HepG2 (cell line): Measurements from ENCODE around the gene S1PR2. TPM values are rescaled to one million over a fixed set of nuclear protein-coding genes. Genes with fewer than 3 reads are reported as not detected.

Source experiments
- ATAC-seq: fragments of 200-7000 bp; cut with Tn5 transposase; 3 replicates; pipeline ENCODE4 v1.9.1; 2020; ENCODE audit warnings: mild to moderate bottlenecking, moderate library complexity
- BruUV-seq: library from RNA; stranded (reverse); fragments of 400-500 nt; replicated peaks from 2 replicates; lab custom pipeline; 2021; lab: Mats Ljungman, UMichigan
- CTCF ChIA-PET: fragments of 300-600 bp; formaldehyde crosslinking; extraction: SDS; loops from one replicate; lab custom pipeline; 2021; ENCODE audit warnings: low total read pairs, inconsistent platforms, low intra/inter-chr PET ratio; lab: Yijun Ruan, JAX
- POLR2A ChIA-PET: fragments of 350-600 bp; sonication (Branson Sonifier 250); formaldehyde crosslinking; loops from one replicate; lab custom pipeline; 2020; ENCODE audit warnings: antibody characterized with exemption, inconsistent platforms; lab: Yijun Ruan, JAX
- DNase-seq: peaks from one replicate; pipeline ENCODE4 v3.0.0-alpha.2; 2015; ENCODE audit warnings: low spot score
- FAIRE-seq: peaks from 3 replicates; lab custom pipeline; 2011; peaks lifted over from hg19 to GRCh38; lab: Jason Lieb, UNC
- H2AFZ ChIP-seq: one replicate; pipeline ENCODE4 v1.6.1; 2011; ENCODE audit warnings: low read length, inconsistent platforms
- H3K27ac ChIP-seq: fragments of 300-600 bp; 3 replicates; pipeline ENCODE4 v1.8.0; 2011; ENCODE audit warnings: mixed run types, mild to moderate bottlenecking, mixed read lengths, low read length, inconsistent platforms; ENCODE audit not compliant: insufficient read depth; ENCODE audit errors: extremely low read length
- H3K27me3 ChIP-seq, 2 experiments: fragments of 200-600 bp in 1 of 2; 2 replicates in 1 of 2; 3 replicates in 1 of 2; pipeline versions ENCODE4 v1.6.0 to v1.8.0; 2011; ENCODE audit warnings: low read length in 2 of 2, mild to moderate bottlenecking in 2 of 2, moderate library complexity in 2 of 2, inconsistent platforms in 1 of 2; ENCODE audit not compliant: insufficient read depth in 2 of 2, control insufficient read depth in 1 of 2
- H3K36me3 ChIP-seq, 2 experiments: fragments of 200-600 bp in 1 of 2; replicated peaks in 1 of 2; 2 replicates in 1 of 2; 3 replicates in 1 of 2; pipeline versions ENCODE4 v1.5.1 to v1.8.0; 2011; ENCODE audit warnings: low read length in 2 of 2, inconsistent platforms in 1 of 2; ENCODE audit not compliant: insufficient read depth in 2 of 2, control insufficient read depth in 1 of 2
- H3K4me1 ChIP-seq: 2 replicates; pipeline ENCODE4 v1.5.1; 2012; ENCODE audit warnings: low read length, inconsistent platforms; ENCODE audit not compliant: insufficient read depth
- H3K4me2 ChIP-seq: 2 replicates; pipeline ENCODE4 v1.6.0; 2011; ENCODE audit warnings: low read depth, low read length, inconsistent platforms
- H3K4me3 ChIP-seq, 3 experiments: fragments of 200-600 bp in 1 of 3; sonication (generic), shearing (Covaris generic) in 1 of 3; replicated peaks in 1 of 3; 2 replicates each; pipeline ENCODE4 v1.5.1; 2011 to 2016; ENCODE audit warnings: low read length in 3 of 3, inconsistent platforms in 2 of 3, low read depth in 2 of 3, mild to moderate bottlenecking in 2 of 3, control low read depth in 1 of 3, mixed read lengths in 1 of 3; ENCODE audit not compliant: insufficient read depth in 1 of 3
- H3K79me2 ChIP-seq: one replicate; pipeline ENCODE4 v1.6.1; 2011; ENCODE audit warnings: low read length, inconsistent platforms; ENCODE audit not compliant: insufficient read depth
- H3K9ac ChIP-seq: 2 replicates; pipeline ENCODE4 v1.6.0; 2011; ENCODE audit warnings: mild to moderate bottlenecking, low read depth, low read length, inconsistent platforms; ENCODE audit not compliant: insufficient read depth
- H3K9me3 ChIP-seq: 2 replicates; pipeline ENCODE4 v1.5.1; 2012; ENCODE audit warnings: mild to moderate bottlenecking, low read length
- H4K20me1 ChIP-seq: 2 replicates; pipeline ENCODE4 v1.6.0; 2011; ENCODE audit warnings: inconsistent platforms, mild to moderate bottlenecking, low read length, moderate library complexity; ENCODE audit not compliant: insufficient read depth
- AGO2 ChIP-seq: fragments of 200-400 bp; formaldehyde crosslinking; optimal IDR thresholded peaks from 2 replicates; pipeline ENCODE3; 2017; ENCODE audit warnings: mild to moderate bottlenecking, low read depth, low read length, moderate library complexity
- CENPX ChIP-seq: sonication (generic); formaldehyde crosslinking; IDR thresholded peaks from 2 replicates; pipeline ENCODE4 v1.9.0; 2021; ENCODE audit warnings: mild to moderate bottlenecking, missing genetic modification reagents, moderate library complexity
- HNF4A ChIP-seq: sonication (generic); formaldehyde crosslinking; IDR thresholded peaks from 2 replicates; pipeline ENCODE4 v1.4.0; 2020; ENCODE audit warnings: missing genetic modification reagents
- NONO ChIP-seq, 2 experiments: fragments of 450-650 bp in 1 of 2; sonication (generic) in 1 of 2; formaldehyde crosslinking in 1 of 2; IDR thresholded peaks in 1 of 2; conservative IDR thresholded peaks in 1 of 2; 2 replicates each; pipeline versions ENCODE4 v1.6.1 to v1.8.0; 2017 to 2022; ENCODE audit warnings: mild to moderate bottlenecking in 1 of 2, missing genetic modification reagents in 1 of 2, moderate library complexity in 1 of 2
- NR2F6 ChIP-seq, 2 experiments: IDR thresholded peaks; 2 replicates each; pipeline ENCODE4 v1.6.1; 2016; ENCODE audit warnings: antibody characterized with exemption in 1 of 2, mild to moderate bottlenecking in 1 of 2
- POLR2A ChIP-seq, 2 experiments: IDR thresholded peaks; 2 replicates each; pipeline ENCODE4 v1.6.1; 2011; ENCODE audit warnings: low read depth in 2 of 2, low read length in 2 of 2, mild to moderate bottlenecking in 1 of 2, moderate library complexity in 1 of 2; ENCODE audit not compliant: insufficient read depth in 1 of 2
- RBFOX2 ChIP-seq: fragments of 200-400 bp; formaldehyde crosslinking; IDR thresholded peaks from 2 replicates; pipeline ENCODE4 v1.6.1; 2017; ENCODE audit warnings: low read depth, mild to moderate bottlenecking, low read length
- RFX5 ChIP-seq: IDR thresholded peaks from 2 replicates; pipeline ENCODE4 v1.6.1; 2011; ENCODE audit warnings: low read depth, low read length, improper control_type of control experiment
- ZBTB7B ChIP-seq: sonication (generic); formaldehyde crosslinking; IDR thresholded peaks from 2 replicates; pipeline ENCODE4 v1.4.0; 2020; ENCODE audit warnings: missing genetic modification reagents
- WGBS: methylation state at CpG from one replicate; pipeline ENCODE4 v1.1.6; 2017; ENCODE audit warnings: low lambda C conversion rate; 5-methylcytosine and 5-hydroxymethylcytosine counted together
- in situ Hi-C: cut with HindIII; loops from 2 replicates; pipeline ENCODE4 v1.10.0; 2017; ENCODE audit warnings: low pct_unique_long_range_greater_than_20kb; ENCODE audit not compliant: extremely low pct_ligation_motif_present
- intact Hi-C: fragments of 100-400 bp; cut with micrococcal nuclease; formaldehyde crosslinking; loops from one replicate; pipeline ENCODE4 v1.10.0; 2022; ENCODE audit not compliant: unreplicated experiment
- polyA plus RNA-seq, 8 experiments: library from polyadenylated mRNA; depleted of rRNA in 3 of 8; stranded (reverse) in 7 of 8; unstranded in 1 of 8; fragments of >200 nt; fragmentation: Illumina TruSeq in 4 of 8; extraction: Trizol in 4 of 8; gene quantifications; 2 replicates each; pipeline versions ENCODE4 v1.2.1 to v1.2.3, GENCODE V29; 2011 to 2016; ENCODE audit warnings: low read depth in 4 of 8, missing spikeins in 1 of 8, mixed read lengths in 1 of 8; ENCODE audit not compliant: insufficient read depth in 1 of 8
- total RNA-seq, 5 experiments: library from RNA; depleted of rRNA; stranded (reverse); fragments of >200 nt; fragmentation: Illumina TruSeq; extraction: Trizol; gene quantifications; 2 replicates each; pipeline ENCODE4 v1.2.3, GENCODE V29; 2016; ENCODE audit warnings: low read depth in 1 of 5

S1PR2 gene
- total and polyA plus RNA-seq, 2 of the 13 experiments (the other 11 are each of a cell fraction or from before 2014, with no cell fraction given), result 0.91 to 1.3 TPM

DNA sequence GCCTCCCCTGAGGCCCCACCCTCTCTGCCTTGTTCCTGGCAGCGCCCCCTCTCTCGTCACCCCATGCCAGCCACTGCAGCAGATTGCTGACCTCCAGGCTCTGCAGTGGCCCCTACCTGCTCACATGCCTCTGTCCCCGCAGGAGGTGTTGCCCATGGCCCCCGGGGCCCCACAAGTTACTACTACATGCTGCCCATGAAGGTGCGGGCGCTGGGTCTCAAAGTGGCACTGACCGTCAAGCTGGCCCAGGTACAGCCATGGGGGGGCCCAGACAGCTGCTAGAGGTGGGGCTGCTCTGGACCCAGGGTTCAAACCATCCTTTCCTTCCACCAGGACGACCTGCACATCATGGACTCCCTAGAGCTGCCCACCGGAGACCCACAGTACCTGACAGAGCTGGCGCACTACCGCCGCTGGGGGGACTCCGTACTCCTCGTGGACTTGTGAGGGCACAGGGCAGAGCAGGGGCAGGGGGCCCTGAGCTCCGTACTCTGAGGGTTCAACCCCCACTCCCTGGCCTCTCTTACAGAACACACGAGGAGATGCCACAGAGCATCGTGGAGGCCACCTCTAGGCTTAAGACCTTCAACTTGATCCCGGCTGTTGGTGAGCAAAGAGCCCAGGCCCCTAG is 27.1 kb upstream of the S1PR2 start:
- Histone ChIP-seq H2AFZ (no peak overlapping the region), H3K27ac (no peak overlapping the region), H3K4me3 (no peak overlapping the region), H3K79me2 (peaks cover 1% of the 10 kb centered on the region), H4K20me1 (no peaks in the 10 kb centered on the region), H3K27me3 (no peaks in the 10 kb centered on the region), H3K36me3 (peaks cover 12 to 40% of the 10 kb centered on the region in 2 experiments), H3K4me2 (no peak overlapping the region), H3K4me1 (peaks cover 62% of the 10 kb centered on the region), H3K9me3 (no peaks in the 10 kb centered on the region), H3K9ac (no peak overlapping the region)
- 95% methylated on average over 12 of the region's 18 CpGs for WGBS
- ChIA-PET CTCF (interaction anchor here (1.3 to 3.6 kb wide), 2 partner anchors 131 to 133 kb away, joined by 13 to 24 read pairs; no protein-coding TSS in a partner anchor), POLR2A (interaction anchor here (0.8 to 5.4 kb wide), 10 partner anchors 12 to 145 kb away, joined by 3 to 71 read pairs (median 4); partner anchors contain the start of genes CDC37, ICAM1, ICAM5 and TYK2)
- no peak for ATAC-seq
- no peak for TF ChIP-seq NONO (IDR thresholded peaks at IDR 0.05)
- TF ChIP-seq NONO (CRISPR knock-in tag; conservative IDR thresholded peaks at IDR 0.05), result no peak
- peak; percentile 74 for TF ChIP-seq AGO2
- TF ChIP-seq POLR2A (IDR thresholded peaks at IDR 0.05; ENCODE audit: insufficient read depth in 1 of 2, low read depth in 2 of 2, low read length in 2 of 2), result 0 out of 4 replicates have a peak, but pooled peaks of 1 of the 2 experiments have one; percentile 23
- TF ChIP-seq ZBTB7B (CRISPR knock-in tag), result no peak
- TF ChIP-seq RFX5, result no peak
- 0 out of 2 replicates have a peak, but pooled peaks have one; percentile 19 for TF ChIP-seq RBFOX2
- no peak for DNase-seq
- BruUV-seq, result no TSS peak
- FAIRE-seq, result no peak
- in situ Hi-C loops, result no loop called here
- intact Hi-C loops, result no loop called here

DNA sequence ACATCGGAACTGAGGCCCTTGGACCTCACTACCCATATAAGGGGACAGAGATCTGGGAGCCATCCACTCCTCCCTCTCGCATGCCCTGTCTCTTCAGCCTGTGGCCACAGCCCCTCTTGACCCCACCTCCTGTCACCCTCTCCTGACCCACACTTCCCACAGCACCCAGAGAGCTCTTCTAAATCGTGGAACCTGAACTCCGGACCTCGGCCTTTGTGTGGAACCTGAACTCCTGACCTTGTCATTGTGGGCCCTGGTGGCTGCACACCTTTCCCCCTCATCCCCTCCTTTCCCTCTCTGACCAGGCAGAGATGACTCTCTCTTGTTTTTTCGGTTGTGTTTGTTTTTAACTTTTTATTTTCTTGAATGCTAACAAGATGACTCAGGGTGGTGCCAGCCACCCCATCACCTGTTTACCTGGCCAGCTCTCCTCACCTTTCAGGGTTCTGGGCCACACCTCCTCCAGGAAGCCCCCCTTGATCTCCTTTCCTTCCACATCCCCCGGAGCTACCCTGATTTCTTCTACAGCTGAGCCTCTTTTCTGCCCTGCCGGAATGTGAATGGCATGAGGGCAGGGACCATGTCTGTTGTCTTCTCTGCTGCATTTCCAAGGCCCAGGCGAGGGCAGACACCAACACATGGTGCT is 26.0 kb upstream of the S1PR2 start:
- H3K4me3 ChIP-seq, result no peak overlapping the region
- TF ChIP-seq CENPX (CRISPR knock-in tag), result no peak
- TF ChIP-seq HNF4A (CRISPR knock-in tag), result peak; percentile 23; the same call in 1 of the 2 replicates
- peak; percentile 12; the same call in 1 of the 2 replicates for TF ChIP-seq NR2F6 (IDR thresholded peaks at IDR 0.05)
- no peak for TF ChIP-seq NR2F6 (CRISPR knock-in tag; IDR thresholded peaks at IDR 0.05)
- TF ChIP-seq, all 625 proteins: peak for 2
- ATAC-seq (no peak), FAIRE-seq (no peak), DNase-seq (no peak)
- Histone ChIP-seq H3K9ac (no peak overlapping the region), H2AFZ (no peak overlapping the region), H3K79me2 (peaks cover 10% of the 10 kb centered on the region), H3K27ac (no peak overlapping the region), H4K20me1 (no peaks in the 10 kb centered on the region), H3K36me3 (peaks cover 12 to 40% of the 10 kb centered on the region in 2 experiments), H3K9me3 (no peaks in the 10 kb centered on the region), H3K27me3 (no peaks in the 10 kb centered on the region; a peak in 1 of 5 replicates), H3K4me2 (no peak overlapping the region), H3K4me1 (peaks cover 70% of the 10 kb centered on the region)
- intact Hi-C loops (no loop called here), in situ Hi-C loops (no loop called here)
- ChIA-PET POLR2A (interaction anchor here (1.0 to 5.4 kb wide), 2 partner anchors 13 to 144 kb away, joined by 3 to 71 read pairs; partner anchors contain the start of gene ICAM1), CTCF (no interaction called here)
- no TSS peak for BruUV-seq
- 83% methylated on average over 8 of the region's 9 CpGs for WGBS
